GM23248 (cell line): ENCODE measurements around the gene RIC8B.

Experiments used
- EZH2 ChIP-seq: fragments of 200-600 bp; sonication (generic); IDR thresholded peaks from 2 replicates; pipeline ENCODE4 v1.6.1; 2018; ENCODE audit warnings: antibody characterized with exemption, mild to moderate bottlenecking; ENCODE audit not compliant: insufficient read depth, poor library complexity, severe bottlenecking
- EZH2phosphoT487 ChIP-seq: fragments of 200-600 bp; sonication (generic); IDR thresholded peaks from 2 replicates; pipeline ENCODE4 v1.6.1; 2018; ENCODE audit warnings: antibody characterized with exemption, moderate library complexity, mild to moderate bottlenecking, low read depth; ENCODE audit not compliant: insufficient read depth

DNA sequence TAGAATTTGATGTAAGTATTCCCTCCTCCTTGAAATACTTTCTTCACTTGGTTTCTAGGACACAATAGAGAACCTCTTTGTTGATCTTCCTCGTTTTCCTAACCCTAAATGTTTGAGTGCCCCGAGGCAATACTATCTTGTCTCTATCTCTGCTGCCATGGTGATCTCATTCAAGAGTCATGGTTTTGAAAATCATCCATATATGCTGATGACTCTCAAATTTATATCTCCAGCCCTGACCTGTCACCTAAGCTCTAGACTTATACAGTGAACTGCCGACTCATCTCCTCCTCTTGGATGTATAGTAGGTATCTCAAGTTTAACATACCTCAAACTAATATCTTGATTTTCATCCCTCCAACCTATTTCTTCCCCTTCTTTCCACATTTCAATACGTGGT lies 71.4 kb downstream of the RIC8B start:
- TF ChIP-seq EZH2 (no peak), EZH2phosphoT487 (no peak)
